Thoracic aorta (tissue), 2 donors: ENCODE measurements around the gene NEU4. TPM values are rescaled to one million over a fixed set of nuclear protein-coding genes. Genes with fewer than 3 reads are reported as not detected.

Source experiments
- ATAC-seq: fragments of 150-250 bp; one replicate; pipeline ENCODE4 v1.8.0; 2017; ENCODE audit warnings: low read depth; ENCODE audit not compliant: insufficient number of reproducible peaks, low FRiP score
- DNase-seq: peaks from one replicate; pipeline ENCODE4 v3.0.0-alpha.2; 2020; ENCODE audit warnings: low spot score
- H3K27ac ChIP-seq, 2 donors: fragments of 200-600 bp; sonication (generic); 1 replicate in 1 of 2; 2 replicates in 1 of 2; pipeline ENCODE4 v1.5.1; 2016; ENCODE audit warnings: mild to moderate bottlenecking in 2 of 2, moderate library complexity in 2 of 2
- H3K27me3 ChIP-seq: fragments of 200-600 bp; sonication (generic); replicated peaks from 2 replicates; pipeline ENCODE4 v1.6.0; 2016; ENCODE audit warnings: mild to moderate bottlenecking; ENCODE audit not compliant: insufficient read depth
- H3K36me3 ChIP-seq: fragments of 200-600 bp; sonication (generic); one replicate; pipeline ENCODE4 v1.5.1; 2016
- H3K4me1 ChIP-seq, 2 donors: fragments of 200-600 bp; sonication (generic); 1 replicate in 1 of 2; 2 replicates in 1 of 2; pipeline versions ENCODE4 v1.5.1 to v1.6.0; 2016; ENCODE audit warnings: low read depth in 2 of 2, mild to moderate bottlenecking in 1 of 2; ENCODE audit not compliant: control insufficient read depth in 1 of 2
- H3K4me3 ChIP-seq: fragments of 200-600 bp; sonication (generic); 2 replicates; pipeline ENCODE4 v1.5.1; 2016; ENCODE audit warnings: mild to moderate bottlenecking
- H3K9me3 ChIP-seq: fragments of 200-600 bp; sonication (generic); 2 replicates; pipeline ENCODE4 v1.5.1; 2016
- total RNA-seq, 2 donors: library from RNA; depleted of rRNA; stranded (reverse); fragments of >200 nt; gene quantifications; one replicate each; pipeline versions ENCODE4 v1.1.0 to v1.2.3, GENCODE V29; 2016
- TF ChIP-seq, protein P1 (sequence below): fragments of 200-600 bp; sonication (generic); IDR thresholded peaks from one replicate; pipeline ENCODE4 v1.5.1; 2019; ENCODE audit warnings: antibody characterized with exemption

The NEU4 gene
- total RNA-seq, 2 donors from 2014 or later: 5.4 to 22.0 TPM

GRCh38 chr2:241768850-241769249 is 40.1 kb upstream of the NEU4 start:
- Histone ChIP-seq H3K4me1 (no peaks in the 10 kb centered on the region), H3K9me3 (no peaks in the 10 kb centered on the region), H3K27me3 (no peaks in the 10 kb centered on the region), H3K27ac (no peak overlapping the region), H3K36me3 (no peaks in the 10 kb centered on the region), H3K4me3 (no peak overlapping the region)
- DNase-seq: no peak
- TF ChIP-seq, protein P1, sequence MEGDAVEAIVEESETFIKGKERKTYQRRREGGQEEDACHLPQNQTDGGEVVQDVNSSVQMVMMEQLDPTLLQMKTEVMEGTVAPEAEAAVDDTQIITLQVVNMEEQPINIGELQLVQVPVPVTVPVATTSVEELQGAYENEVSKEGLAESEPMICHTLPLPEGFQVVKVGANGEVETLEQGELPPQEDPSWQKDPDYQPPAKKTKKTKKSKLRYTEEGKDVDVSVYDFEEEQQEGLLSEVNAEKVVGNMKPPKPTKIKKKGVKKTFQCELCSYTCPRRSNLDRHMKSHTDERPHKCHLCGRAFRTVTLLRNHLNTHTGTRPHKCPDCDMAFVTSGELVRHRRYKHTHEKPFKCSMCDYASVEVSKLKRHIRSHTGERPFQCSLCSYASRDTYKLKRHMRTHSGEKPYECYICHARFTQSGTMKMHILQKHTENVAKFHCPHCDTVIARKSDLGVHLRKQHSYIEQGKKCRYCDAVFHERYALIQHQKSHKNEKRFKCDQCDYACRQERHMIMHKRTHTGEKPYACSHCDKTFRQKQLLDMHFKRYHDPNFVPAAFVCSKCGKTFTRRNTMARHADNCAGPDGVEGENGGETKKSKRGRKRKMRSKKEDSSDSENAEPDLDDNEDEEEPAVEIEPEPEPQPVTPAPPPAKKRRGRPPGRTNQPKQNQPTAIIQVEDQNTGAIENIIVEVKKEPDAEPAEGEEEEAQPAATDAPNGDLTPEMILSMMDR: no peak
- no peak for ATAC-seq

- H3K27ac ChIP-seq: no peak overlapping the region
- no peak overlapping the region for H3K4me3 ChIP-seq
- TF ChIP-seq, protein P1: no peak
- no peaks in the 10 kb centered on the region for H3K4me1 ChIP-seq
- no peaks in the 10 kb centered on the region for H3K27me3 ChIP-seq
- ATAC-seq (no peak), DNase-seq (no peak)
- H3K36me3 ChIP-seq: no peaks in the 10 kb centered on the region
- no peaks in the 10 kb centered on the region for H3K9me3 ChIP-seq
Measured at GRCh38 chr2:241769819-241770184, 39.2 kb upstream of the NEU4 start.

- Histone ChIP-seq H3K4me3 (no peak overlapping the region), H3K9me3 (no peaks in the 10 kb centered on the region), H3K36me3 (no peaks in the 10 kb centered on the region), H3K27me3 (no peaks in the 10 kb centered on the region), H3K27ac (no peak overlapping the region), H3K4me1 (no peaks in the 10 kb centered on the region)
- ATAC-seq: no peak
- TF ChIP-seq, protein P1: no peak
- no peak for DNase-seq
Measured at GRCh38 chr2:241770185-241770935, 38.6 kb upstream of the NEU4 start.

DNA sequence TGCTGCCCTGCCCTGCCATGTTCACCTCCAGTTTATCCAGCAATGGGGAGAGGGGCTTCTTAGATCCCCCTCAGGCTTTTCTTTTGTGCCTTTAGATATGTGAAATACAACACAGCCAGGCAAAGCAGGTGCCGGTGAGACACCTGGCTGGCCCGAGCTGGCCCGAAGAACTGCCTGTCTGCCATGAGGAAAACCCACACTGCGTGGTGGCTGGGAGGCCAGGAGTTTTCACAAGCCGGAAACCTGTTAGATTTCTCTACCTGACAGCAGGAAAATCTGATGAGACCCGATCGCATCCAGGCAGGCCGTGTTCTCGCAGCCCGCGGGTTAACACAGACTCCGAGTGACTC is 38.1 kb upstream of the NEU4 start:
- TF ChIP-seq, protein P1: no peak
- ATAC-seq: no peak
- Histone ChIP-seq H3K27ac (no peak overlapping the region), H3K4me1 (no peaks in the 10 kb centered on the region), H3K9me3 (no peaks in the 10 kb centered on the region), H3K36me3 (no peaks in the 10 kb centered on the region), H3K4me3 (no peak overlapping the region), H3K27me3 (no peaks in the 10 kb centered on the region)
- no peak for DNase-seq

GRCh38 chr2:241771286-241772062 is 37.5 kb upstream of the NEU4 start:
- Histone ChIP-seq H3K4me3 (no peak overlapping the region), H3K9me3 (no peaks in the 10 kb centered on the region), H3K4me1 (no peaks in the 10 kb centered on the region), H3K27ac (no peak overlapping the region), H3K36me3 (no peaks in the 10 kb centered on the region), H3K27me3 (no peaks in the 10 kb centered on the region)
- TF ChIP-seq, protein P1: no peak
- DNase-seq (no peak), ATAC-seq (no peak)
